Measurements from ENCODE around the gene DYNLT5.

DNA sequence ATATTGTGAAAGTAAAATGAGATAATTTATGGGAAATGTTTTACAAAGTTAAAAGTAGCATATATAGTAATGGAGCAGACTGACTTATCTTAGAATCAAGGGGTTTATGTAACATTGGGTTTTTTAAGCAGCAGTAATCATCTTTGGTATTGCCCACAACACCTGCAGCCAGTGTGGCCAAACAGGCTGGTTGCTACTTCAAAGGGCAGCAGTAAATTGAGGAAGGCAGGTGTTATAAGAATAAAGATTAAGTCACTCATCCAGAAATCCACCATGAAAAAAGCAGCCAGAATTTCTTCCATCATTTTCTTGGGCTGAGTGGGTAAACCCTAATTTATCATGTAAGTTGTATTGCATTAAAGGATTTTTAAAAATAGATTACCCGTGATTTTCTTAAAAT is 16.7 kb downstream of the DYNLT5 start:
- TF ChIP-seq ATF6 (CRISPR knock-in tag; IDR thresholded peaks at IDR 0.05) (no peak), ETV6 (CRISPR knock-in tag; IDR thresholded peaks at IDR 0.05) (no peak), ZBTB43 (CRISPR knock-in tag; IDR thresholded peaks at IDR 0.05) (no peak), SMAD4 (CRISPR knock-in tag; IDR thresholded peaks at IDR 0.05) (no peak), EMX1 (CRISPR knock-in tag; IDR thresholded peaks at IDR 0.05) (no peak), MYBL2 (CRISPR knock-in tag; IDR thresholded peaks at IDR 0.05) (no peak), CBFB (CRISPR knock-in tag; IDR thresholded peaks at IDR 0.05; ENCODE audit: low read depth) (no peak), GABPB1 (CRISPR knock-in tag; IDR thresholded peaks at IDR 0.05) (no peak)
- TF ChIP-seq, protein P1, sequence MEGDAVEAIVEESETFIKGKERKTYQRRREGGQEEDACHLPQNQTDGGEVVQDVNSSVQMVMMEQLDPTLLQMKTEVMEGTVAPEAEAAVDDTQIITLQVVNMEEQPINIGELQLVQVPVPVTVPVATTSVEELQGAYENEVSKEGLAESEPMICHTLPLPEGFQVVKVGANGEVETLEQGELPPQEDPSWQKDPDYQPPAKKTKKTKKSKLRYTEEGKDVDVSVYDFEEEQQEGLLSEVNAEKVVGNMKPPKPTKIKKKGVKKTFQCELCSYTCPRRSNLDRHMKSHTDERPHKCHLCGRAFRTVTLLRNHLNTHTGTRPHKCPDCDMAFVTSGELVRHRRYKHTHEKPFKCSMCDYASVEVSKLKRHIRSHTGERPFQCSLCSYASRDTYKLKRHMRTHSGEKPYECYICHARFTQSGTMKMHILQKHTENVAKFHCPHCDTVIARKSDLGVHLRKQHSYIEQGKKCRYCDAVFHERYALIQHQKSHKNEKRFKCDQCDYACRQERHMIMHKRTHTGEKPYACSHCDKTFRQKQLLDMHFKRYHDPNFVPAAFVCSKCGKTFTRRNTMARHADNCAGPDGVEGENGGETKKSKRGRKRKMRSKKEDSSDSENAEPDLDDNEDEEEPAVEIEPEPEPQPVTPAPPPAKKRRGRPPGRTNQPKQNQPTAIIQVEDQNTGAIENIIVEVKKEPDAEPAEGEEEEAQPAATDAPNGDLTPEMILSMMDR (IDR thresholded peaks at IDR 0.05) = no peak
- TF ChIP-seq, protein P2, sequence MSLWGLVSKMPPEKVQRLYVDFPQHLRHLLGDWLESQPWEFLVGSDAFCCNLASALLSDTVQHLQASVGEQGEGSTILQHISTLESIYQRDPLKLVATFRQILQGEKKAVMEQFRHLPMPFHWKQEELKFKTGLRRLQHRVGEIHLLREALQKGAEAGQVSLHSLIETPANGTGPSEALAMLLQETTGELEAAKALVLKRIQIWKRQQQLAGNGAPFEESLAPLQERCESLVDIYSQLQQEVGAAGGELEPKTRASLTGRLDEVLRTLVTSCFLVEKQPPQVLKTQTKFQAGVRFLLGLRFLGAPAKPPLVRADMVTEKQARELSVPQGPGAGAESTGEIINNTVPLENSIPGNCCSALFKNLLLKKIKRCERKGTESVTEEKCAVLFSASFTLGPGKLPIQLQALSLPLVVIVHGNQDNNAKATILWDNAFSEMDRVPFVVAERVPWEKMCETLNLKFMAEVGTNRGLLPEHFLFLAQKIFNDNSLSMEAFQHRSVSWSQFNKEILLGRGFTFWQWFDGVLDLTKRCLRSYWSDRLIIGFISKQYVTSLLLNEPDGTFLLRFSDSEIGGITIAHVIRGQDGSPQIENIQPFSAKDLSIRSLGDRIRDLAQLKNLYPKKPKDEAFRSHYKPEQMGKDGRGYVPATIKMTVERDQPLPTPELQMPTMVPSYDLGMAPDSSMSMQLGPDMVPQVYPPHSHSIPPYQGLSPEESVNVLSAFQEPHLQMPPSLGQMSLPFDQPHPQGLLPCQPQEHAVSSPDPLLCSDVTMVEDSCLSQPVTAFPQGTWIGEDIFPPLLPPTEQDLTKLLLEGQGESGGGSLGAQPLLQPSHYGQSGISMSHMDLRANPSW (CRISPR knock-in tag; conservative IDR thresholded peaks at IDR 0.05; ENCODE audit: low read depth) = no peak
- TF ChIP-seq, protein P3, sequence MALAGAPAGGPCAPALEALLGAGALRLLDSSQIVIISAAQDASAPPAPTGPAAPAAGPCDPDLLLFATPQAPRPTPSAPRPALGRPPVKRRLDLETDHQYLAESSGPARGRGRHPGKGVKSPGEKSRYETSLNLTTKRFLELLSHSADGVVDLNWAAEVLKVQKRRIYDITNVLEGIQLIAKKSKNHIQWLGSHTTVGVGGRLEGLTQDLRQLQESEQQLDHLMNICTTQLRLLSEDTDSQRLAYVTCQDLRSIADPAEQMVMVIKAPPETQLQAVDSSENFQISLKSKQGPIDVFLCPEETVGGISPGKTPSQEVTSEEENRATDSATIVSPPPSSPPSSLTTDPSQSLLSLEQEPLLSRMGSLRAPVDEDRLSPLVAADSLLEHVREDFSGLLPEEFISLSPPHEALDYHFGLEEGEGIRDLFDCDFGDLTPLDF (CRISPR knock-in tag; IDR thresholded peaks at IDR 0.05) = no peak
- TF ChIP-seq, protein P4, sequence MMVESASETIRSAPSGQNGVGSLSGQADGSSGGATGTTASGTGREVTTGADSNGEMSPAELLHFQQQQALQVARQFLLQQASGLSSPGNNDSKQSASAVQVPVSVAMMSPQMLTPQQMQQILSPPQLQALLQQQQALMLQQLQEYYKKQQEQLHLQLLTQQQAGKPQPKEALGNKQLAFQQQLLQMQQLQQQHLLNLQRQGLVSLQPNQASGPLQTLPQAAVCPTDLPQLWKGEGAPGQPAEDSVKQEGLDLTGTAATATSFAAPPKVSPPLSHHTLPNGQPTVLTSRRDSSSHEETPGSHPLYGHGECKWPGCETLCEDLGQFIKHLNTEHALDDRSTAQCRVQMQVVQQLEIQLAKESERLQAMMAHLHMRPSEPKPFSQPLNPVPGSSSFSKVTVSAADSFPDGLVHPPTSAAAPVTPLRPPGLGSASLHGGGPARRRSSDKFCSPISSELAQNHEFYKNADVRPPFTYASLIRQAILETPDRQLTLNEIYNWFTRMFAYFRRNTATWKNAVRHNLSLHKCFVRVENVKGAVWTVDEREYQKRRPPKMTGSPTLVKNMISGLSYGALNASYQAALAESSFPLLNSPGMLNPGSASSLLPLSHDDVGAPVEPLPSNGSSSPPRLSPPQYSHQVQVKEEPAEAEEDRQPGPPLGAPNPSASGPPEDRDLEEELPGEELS (CRISPR knock-in tag; IDR thresholded peaks at IDR 0.05) = no peak

All from WTC11 (cell line).